ENCODE data around the gene KIF16B. TPM values are rescaled to one million over a fixed set of nuclear protein-coding genes. Genes with fewer than 3 reads are reported as not detected.

Gene KIF16B
- total and polyA plus RNA-seq, 4 donors, result 5.9 to 20.3 (median 9.6) TPM

DNA sequence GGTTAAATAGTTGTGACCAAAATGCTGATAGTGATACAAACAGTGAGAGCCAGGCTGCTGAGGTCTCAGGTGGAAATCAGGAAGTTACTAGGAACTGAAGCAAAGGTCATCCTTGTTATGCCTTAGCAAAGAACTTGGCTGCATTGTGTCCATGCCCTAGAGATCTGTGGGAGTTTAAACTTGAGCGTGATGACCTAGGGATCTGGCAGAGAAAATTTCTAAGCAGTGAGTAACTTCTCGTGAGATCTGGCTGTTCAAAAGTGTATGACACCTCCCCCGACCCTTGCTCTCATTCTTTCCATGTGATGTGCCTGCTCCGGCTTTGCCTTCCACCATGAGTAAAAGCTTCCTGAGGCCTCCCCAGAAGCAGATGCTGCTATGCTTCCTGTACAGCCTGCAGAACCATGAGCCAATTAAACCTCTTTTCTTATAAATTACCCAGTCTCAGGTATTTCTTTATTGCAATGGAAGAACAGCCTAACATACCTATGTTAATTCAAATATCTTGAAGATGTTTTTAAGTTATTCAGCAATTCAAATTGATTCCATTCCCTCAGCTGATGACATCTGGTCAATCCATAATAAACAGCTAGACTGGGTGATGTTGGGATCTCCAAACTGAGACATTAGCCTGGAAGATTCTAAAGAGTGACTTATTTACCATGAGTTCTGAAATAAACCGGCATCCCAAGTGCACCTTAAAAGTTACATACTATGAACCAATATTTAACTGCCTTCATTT, 33.8 kb downstream of the KIF16B start:
- H3K9ac ChIP-seq (ENCODE audit: insufficient read depth in 1 of 2, low read length in 2 of 2), result no peak overlapping the region
- DNase-seq (no peak), ATAC-seq (ENCODE audit: insufficient read depth, low FRiP score) (no peak)
- TF ChIP-seq, protein P1, sequence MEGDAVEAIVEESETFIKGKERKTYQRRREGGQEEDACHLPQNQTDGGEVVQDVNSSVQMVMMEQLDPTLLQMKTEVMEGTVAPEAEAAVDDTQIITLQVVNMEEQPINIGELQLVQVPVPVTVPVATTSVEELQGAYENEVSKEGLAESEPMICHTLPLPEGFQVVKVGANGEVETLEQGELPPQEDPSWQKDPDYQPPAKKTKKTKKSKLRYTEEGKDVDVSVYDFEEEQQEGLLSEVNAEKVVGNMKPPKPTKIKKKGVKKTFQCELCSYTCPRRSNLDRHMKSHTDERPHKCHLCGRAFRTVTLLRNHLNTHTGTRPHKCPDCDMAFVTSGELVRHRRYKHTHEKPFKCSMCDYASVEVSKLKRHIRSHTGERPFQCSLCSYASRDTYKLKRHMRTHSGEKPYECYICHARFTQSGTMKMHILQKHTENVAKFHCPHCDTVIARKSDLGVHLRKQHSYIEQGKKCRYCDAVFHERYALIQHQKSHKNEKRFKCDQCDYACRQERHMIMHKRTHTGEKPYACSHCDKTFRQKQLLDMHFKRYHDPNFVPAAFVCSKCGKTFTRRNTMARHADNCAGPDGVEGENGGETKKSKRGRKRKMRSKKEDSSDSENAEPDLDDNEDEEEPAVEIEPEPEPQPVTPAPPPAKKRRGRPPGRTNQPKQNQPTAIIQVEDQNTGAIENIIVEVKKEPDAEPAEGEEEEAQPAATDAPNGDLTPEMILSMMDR (IDR thresholded peaks at IDR 0.05; ENCODE audit: control extremely low read depth, extremely low read depth), result no peak
- peaks cover 0 to 9% (median 0%) of the 10 kb centered on the region in 5 donors for H3K4me1 ChIP-seq (ENCODE audit: control insufficient read depth in 5 of 5, insufficient read depth in 5 of 5, low read length in 5 of 5)
- H3K27ac ChIP-seq (ENCODE audit: low read depth in 1 of 2, low read length in 1 of 2), result no peak overlapping the region
- H3K27me3 ChIP-seq (ENCODE audit: control insufficient read depth in 3 of 3, insufficient read depth in 3 of 3, low read length in 2 of 3), result no peaks in the 10 kb centered on the region
- no peaks in the 10 kb centered on the region for H3K9me3 ChIP-seq (ENCODE audit: control insufficient read depth in 4 of 4, insufficient read depth in 3 of 4, low read length in 3 of 4)
- WGBS, 2 donors, result 94 to 95% methylated on average over 5 of the region's 5 CpGs
- no peak overlapping the region for H3K4me3 ChIP-seq
- H3K36me3 ChIP-seq (ENCODE audit: control insufficient read depth in 4 of 4, insufficient read depth in 4 of 4, low read length in 4 of 4), result no peaks in the 10 kb centered on the region

DNA sequence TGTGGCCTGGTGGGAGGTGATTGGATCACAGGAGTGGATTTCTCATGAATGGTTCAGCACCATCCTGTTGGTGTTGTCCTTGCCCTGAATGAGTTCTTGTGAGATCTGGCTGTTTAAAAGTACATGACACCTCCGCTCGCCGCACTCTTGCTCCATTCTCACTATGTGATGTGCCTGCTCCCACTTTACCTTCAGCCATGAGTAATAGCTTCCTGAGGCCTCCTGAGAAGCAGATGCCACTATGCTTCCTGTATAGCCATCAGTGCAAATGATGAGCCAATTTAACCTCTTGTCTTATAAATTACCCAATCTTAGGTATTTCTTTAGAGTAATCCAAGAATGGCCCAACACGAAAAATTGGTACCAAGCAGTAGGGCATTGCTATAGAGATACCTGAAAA, 34.5 kb downstream of the KIF16B start:
- H3K9me3 ChIP-seq (ENCODE audit: control insufficient read depth in 4 of 4, insufficient read depth in 3 of 4, low read length in 3 of 4), result no peaks in the 10 kb centered on the region
- no peak overlapping the region for H3K27ac ChIP-seq (ENCODE audit: low read depth in 1 of 2, low read length in 1 of 2)
- H3K27me3 ChIP-seq (ENCODE audit: control insufficient read depth in 3 of 3, insufficient read depth in 3 of 3, low read length in 2 of 3), result no peaks in the 10 kb centered on the region
- DNase-seq (no peak), ATAC-seq (ENCODE audit: insufficient read depth, low FRiP score) (no peak)
- TF ChIP-seq, protein P1 (IDR thresholded peaks at IDR 0.05; ENCODE audit: control extremely low read depth, extremely low read depth), result no peak
- WGBS, 2 donors, result 92 to 96% methylated on average over 4 of the region's 4 CpGs
- H3K4me1 ChIP-seq (ENCODE audit: control insufficient read depth in 5 of 5, insufficient read depth in 5 of 5, low read length in 5 of 5), result peaks cover 0 to 9% (median 0%) of the 10 kb centered on the region in 5 donors
- H3K4me3 ChIP-seq, result no peak overlapping the region
- H3K36me3 ChIP-seq (ENCODE audit: control insufficient read depth in 4 of 4, insufficient read depth in 4 of 4, low read length in 4 of 4), result no peaks in the 10 kb centered on the region
- H3K9ac ChIP-seq (ENCODE audit: insufficient read depth in 1 of 2, low read length in 2 of 2), result no peak overlapping the region

DNA sequence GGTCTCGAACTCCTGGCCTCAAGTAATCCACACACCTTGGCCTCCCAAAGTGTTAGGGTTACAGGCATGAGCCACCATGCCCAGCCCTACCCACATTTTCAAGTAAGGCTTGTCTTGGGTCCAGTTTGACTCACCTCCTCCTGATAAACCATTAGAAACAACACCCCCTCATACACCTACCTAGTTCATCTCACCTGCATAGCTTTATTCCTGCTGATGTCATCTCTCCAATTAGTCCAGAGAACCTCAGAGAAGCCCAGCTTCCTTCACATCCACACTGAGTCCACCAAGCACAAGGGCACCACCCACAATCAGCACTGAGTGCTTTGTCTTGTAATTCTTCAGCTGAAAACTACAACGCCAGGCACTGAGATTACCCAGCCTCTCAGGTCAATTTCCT, 35.3 kb downstream of the KIF16B start:
- H3K36me3 ChIP-seq (ENCODE audit: control insufficient read depth in 4 of 4, insufficient read depth in 4 of 4, low read length in 4 of 4), result no peaks in the 10 kb centered on the region
- H3K4me1 ChIP-seq (ENCODE audit: control insufficient read depth in 5 of 5, insufficient read depth in 5 of 5, low read length in 5 of 5), result peaks cover 0 to 11% (median 2%) of the 10 kb centered on the region in 5 donors
- H3K27me3 ChIP-seq (ENCODE audit: control insufficient read depth in 3 of 3, insufficient read depth in 3 of 3, low read length in 2 of 3), result no peaks in the 10 kb centered on the region
- WGBS, 2 donors, result 95 to 96% methylated on average over 2 of the region's 2 CpGs
- H3K9me3 ChIP-seq (ENCODE audit: control insufficient read depth in 4 of 4, insufficient read depth in 3 of 4, low read length in 3 of 4), result no peaks in the 10 kb centered on the region
- no peak overlapping the region for H3K4me3 ChIP-seq
- ATAC-seq (ENCODE audit: insufficient read depth, low FRiP score), result no peak
- H3K9ac ChIP-seq (ENCODE audit: insufficient read depth in 1 of 2, low read length in 2 of 2), result no peak overlapping the region
- no peak for DNase-seq
- H3K27ac ChIP-seq (ENCODE audit: low read depth in 1 of 2, low read length in 1 of 2), result no peak overlapping the region
- TF ChIP-seq, protein P1 (IDR thresholded peaks at IDR 0.05; ENCODE audit: control extremely low read depth, extremely low read depth), result no peak
